ENCODE results near the gene CARHSP1.

The CARHSP1 gene

DNA sequence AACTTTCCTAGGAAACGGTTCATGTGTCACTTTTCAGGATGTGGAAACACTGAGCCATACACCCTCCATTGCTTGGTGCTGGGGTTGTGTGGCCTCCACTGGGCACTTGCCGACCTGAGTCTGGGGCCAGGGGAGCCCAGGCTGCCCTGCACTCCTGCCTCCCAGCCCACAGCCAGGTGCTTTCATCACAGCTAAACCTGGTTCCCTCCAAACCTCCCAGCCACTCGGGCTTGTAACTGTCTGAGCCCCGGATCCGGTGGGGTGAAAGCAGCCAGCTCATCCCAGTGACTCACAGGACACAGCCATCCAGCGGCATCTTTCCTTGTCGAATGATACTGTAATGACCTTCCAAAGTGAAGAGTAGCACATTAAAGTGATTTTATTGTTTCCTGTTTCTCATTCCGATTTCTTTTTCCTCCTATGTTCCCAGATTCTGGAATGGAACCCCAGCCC lies 19.8 kb downstream of the CARHSP1 start:
- Histone ChIP-seq H3F3A (ENCODE audit: insufficient read depth, low read length) (no peaks in the 10 kb centered on the region), H3K36me3 (ENCODE audit: insufficient read depth, low read length) (peaks cover 74% of the 10 kb centered on the region), H3K9me3 (ENCODE audit: low read length) (no peaks in the 10 kb centered on the region), H3K4me3 (ENCODE audit: low read depth, low read length, poor library complexity, severe bottlenecking) (no peak overlapping the region), H3K4me1 (ENCODE audit: insufficient read depth, low read length, severe bottlenecking) (no peaks in the 10 kb centered on the region), H3K79me2 (ENCODE audit: insufficient read depth, low read length) (no peaks in the 10 kb centered on the region), H2AFZ (ENCODE audit: low read length) (no peak overlapping the region), H4K20me1 (ENCODE audit: insufficient read depth, low read length) (no peaks in the 10 kb centered on the region), H3K4me2 (ENCODE audit: low read length) (no peak overlapping the region), H3K27ac (ENCODE audit: low read depth, low read length, poor library complexity, severe bottlenecking) (no peak overlapping the region), H3K9me2 (ENCODE audit: low read depth, low read length) (no peaks in the 10 kb centered on the region), H3K9ac (ENCODE audit: low read length) (no peak overlapping the region), H3K27me3 (ENCODE audit: insufficient read depth, low read length) (no peaks in the 10 kb centered on the region)
- TF ChIP-seq EZH2 (IDR thresholded peaks at IDR 0.05; ENCODE audit: borderline replicate concordance, low read length), result no peak
- TF ChIP-seq, protein P1, sequence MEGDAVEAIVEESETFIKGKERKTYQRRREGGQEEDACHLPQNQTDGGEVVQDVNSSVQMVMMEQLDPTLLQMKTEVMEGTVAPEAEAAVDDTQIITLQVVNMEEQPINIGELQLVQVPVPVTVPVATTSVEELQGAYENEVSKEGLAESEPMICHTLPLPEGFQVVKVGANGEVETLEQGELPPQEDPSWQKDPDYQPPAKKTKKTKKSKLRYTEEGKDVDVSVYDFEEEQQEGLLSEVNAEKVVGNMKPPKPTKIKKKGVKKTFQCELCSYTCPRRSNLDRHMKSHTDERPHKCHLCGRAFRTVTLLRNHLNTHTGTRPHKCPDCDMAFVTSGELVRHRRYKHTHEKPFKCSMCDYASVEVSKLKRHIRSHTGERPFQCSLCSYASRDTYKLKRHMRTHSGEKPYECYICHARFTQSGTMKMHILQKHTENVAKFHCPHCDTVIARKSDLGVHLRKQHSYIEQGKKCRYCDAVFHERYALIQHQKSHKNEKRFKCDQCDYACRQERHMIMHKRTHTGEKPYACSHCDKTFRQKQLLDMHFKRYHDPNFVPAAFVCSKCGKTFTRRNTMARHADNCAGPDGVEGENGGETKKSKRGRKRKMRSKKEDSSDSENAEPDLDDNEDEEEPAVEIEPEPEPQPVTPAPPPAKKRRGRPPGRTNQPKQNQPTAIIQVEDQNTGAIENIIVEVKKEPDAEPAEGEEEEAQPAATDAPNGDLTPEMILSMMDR (IDR thresholded peaks at IDR 0.05; ENCODE audit: low read length), result no peak

DNA sequence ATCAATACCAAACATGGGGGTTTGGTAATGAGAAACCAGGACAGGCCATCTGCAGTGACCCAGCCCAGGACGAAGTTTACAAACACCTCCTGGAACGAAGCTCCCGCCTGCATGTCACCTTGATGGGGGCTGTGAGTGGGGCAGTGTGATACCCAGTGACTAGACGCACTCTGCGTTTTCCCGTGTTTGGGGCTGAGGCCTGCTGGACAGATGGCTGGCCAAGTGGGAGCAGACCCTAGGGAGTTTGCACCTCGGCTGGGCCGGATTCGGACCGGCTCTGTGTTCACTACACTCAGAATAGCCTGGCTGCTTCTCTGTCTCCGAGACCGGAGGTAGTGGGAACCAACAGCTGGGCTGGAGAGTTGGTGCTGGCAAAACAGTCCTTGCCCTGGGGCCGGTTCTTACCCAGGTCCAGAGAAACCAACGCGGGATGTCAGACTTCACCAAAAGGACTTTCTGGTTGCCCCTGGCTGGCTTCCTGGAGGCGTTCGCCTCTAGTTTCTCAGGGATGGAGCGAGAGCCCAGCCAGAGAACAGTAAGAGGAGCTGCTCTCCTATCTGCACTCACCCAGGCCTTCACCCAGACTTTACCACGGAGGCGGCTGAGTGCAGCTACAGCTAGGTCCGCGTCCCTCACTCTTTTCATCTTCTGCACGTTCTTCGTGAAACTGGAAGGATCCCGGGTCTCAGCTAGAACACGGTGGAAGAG lies 20.4 kb downstream of the CARHSP1 start:
- no peak overlapping the region for H2AFZ ChIP-seq (ENCODE audit: low read length)
- H3K27ac ChIP-seq (ENCODE audit: low read depth, low read length, poor library complexity, severe bottlenecking), result no peak overlapping the region
- H3K4me3 ChIP-seq (ENCODE audit: low read depth, low read length, poor library complexity, severe bottlenecking), result no peak overlapping the region
- TF ChIP-seq EZH2 (IDR thresholded peaks at IDR 0.05; ENCODE audit: borderline replicate concordance, low read length), result no peak
- TF ChIP-seq, protein P1 (IDR thresholded peaks at IDR 0.05; ENCODE audit: low read length), result no peak
- H3F3A ChIP-seq (ENCODE audit: insufficient read depth, low read length), result no peaks in the 10 kb centered on the region
- no peak overlapping the region for H3K9ac ChIP-seq (ENCODE audit: low read length)
- no peaks in the 10 kb centered on the region for H3K9me3 ChIP-seq (ENCODE audit: low read length)
- peaks cover 68% of the 10 kb centered on the region for H3K36me3 ChIP-seq (ENCODE audit: insufficient read depth, low read length)
- no peaks in the 10 kb centered on the region for H3K79me2 ChIP-seq (ENCODE audit: insufficient read depth, low read length)
- no peaks in the 10 kb centered on the region for H3K9me2 ChIP-seq (ENCODE audit: low read depth, low read length)
- no peaks in the 10 kb centered on the region for H3K4me1 ChIP-seq (ENCODE audit: insufficient read depth, low read length, severe bottlenecking)
- H3K4me2 ChIP-seq (ENCODE audit: low read length), result no peak overlapping the region
- H4K20me1 ChIP-seq (ENCODE audit: insufficient read depth, low read length), result no peaks in the 10 kb centered on the region
- H3K27me3 ChIP-seq (ENCODE audit: insufficient read depth, low read length), result no peaks in the 10 kb centered on the region

DNA sequence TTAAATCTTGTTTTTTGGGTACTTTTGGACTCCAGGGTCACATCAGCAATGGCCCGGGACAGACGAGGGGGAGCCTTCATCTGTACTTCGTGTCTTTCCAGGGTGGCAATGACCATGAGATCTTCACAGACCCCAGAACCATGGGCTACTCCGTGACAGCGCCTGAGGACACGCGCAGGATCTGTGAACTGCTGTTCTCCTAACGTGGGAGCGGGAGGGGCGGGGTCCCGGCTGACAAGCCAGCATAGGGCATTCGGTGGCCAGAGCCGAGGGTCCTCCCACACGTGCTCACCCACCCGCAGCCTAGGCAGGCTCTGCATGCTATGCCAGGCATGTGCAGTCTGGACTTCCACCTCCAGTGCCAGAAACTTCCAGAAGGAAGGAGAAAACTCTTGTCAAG lies 21.2 kb downstream of the CARHSP1 start:
- no peaks in the 10 kb centered on the region for H3K9me3 ChIP-seq (ENCODE audit: low read length)
- TF ChIP-seq, protein P1 (IDR thresholded peaks at IDR 0.05; ENCODE audit: low read length), result no peak
- no peak for TF ChIP-seq EZH2 (IDR thresholded peaks at IDR 0.05; ENCODE audit: borderline replicate concordance, low read length)
- H2AFZ ChIP-seq (ENCODE audit: low read length), result no peak overlapping the region
- no peaks in the 10 kb centered on the region for H3F3A ChIP-seq (ENCODE audit: insufficient read depth, low read length)
- H3K4me3 ChIP-seq (ENCODE audit: low read depth, low read length, poor library complexity, severe bottlenecking), result no peak overlapping the region
- no peaks in the 10 kb centered on the region for H3K9me2 ChIP-seq (ENCODE audit: low read depth, low read length)
- no peaks in the 10 kb centered on the region for H3K79me2 ChIP-seq (ENCODE audit: insufficient read depth, low read length)
- no peaks in the 10 kb centered on the region for H3K27me3 ChIP-seq (ENCODE audit: insufficient read depth, low read length)
- H4K20me1 ChIP-seq (ENCODE audit: insufficient read depth, low read length), result no peaks in the 10 kb centered on the region
- no peaks in the 10 kb centered on the region for H3K4me1 ChIP-seq (ENCODE audit: insufficient read depth, low read length, severe bottlenecking)
- H3K36me3 ChIP-seq (ENCODE audit: insufficient read depth, low read length), result peaks cover 61% of the 10 kb centered on the region
- H3K27ac ChIP-seq (ENCODE audit: low read depth, low read length, poor library complexity, severe bottlenecking), result no peak overlapping the region
- no peak overlapping the region for H3K4me2 ChIP-seq (ENCODE audit: low read length)
- H3K9ac ChIP-seq (ENCODE audit: low read length), result no peak overlapping the region

Measured in OCI-LY1 (cell line).